ENCODE measurements around the gene MAGI3.
A peak's percentile ranks its signal among the peaks of the same experiment; 100 is the strongest.
"Not testable (repeated sequence)": the region's sequence is repeated elsewhere in the genome, so short reads cannot be mapped to it uniquely, and the experiment has no call there.

Gene MAGI3

DNA sequence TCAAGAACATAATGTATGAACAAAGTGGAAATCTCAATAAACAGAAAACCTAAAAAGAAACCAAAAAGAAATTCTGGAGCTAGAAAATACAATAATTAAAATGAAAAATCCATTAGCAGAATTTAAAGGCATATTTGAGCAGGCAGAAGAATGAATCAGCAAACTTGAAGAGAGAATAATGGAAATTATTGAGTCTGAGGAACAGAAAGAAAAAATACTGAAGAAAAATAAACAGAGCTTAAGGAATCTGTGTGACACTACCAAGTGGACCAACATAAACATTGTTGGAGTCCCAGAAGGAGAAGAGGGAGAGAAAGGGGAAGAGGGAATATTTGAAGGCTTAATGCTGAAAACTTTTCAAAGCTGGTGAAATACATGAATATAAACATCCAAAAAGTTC lies 54.5 kb downstream of the MAGI3 start:
- DNase-seq (ENCODE audit: low read depth), result no peak

DNA sequence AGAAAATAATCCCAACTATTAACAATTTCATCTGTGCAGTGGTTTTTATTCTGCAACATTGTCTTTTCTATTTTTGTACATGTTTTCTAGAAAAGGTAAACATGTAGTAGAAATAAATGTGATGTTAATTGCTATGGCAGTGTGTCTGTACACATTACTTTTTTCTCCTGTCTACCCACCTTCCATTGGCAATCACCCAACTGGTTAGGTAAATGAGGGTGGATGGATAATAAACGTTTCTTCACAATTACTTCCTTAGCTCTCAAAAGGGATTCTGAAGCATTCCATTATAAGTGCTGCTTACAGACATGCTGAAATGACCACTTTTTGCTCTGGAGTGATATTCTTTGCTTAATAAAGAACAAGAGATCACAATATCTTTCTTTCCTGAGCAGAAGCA lies 61.4 kb downstream of the MAGI3 start:
- no peak for DNase-seq (ENCODE audit: low read depth)

DNA sequence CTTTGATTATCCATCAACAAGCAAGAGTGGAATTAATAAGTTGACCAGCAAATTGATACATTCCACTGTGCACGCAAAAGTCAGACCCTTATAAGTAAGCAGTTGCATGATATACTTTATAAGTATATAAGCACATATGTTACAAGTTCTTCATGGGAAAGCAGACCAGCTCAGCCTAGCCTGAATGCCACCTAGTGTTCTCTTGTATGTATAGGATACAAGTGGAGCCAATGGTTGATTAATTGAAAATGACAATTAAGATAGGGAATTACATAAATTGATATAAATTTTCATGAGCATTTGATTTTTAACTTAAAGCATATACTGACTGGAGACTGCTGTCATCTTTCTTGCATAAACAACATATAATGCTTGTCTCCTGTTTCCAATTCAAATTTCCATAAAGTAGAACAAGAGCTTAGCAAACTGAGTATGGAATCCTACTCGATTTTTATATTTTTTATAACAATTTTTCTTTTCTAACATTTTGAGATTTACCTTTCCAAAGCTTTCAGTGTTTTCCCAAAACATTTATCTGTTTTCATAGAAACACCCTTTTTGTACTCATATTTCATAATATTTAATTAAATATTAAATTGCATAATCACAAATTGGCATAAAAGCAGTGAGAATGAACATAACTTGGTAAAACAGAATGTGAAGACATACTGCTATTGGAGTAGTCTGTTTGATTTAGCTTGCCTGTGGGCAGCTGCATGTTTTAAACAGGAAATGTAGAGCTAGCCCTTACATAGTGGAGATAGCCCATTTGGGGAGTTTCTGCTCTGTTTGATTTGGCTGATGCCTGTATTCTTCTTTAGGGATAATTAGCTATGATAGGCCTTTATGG lies 62.8 kb downstream of the MAGI3 start:
- peak; percentile 52 for DNase-seq (ENCODE audit: low read depth)

DNA sequence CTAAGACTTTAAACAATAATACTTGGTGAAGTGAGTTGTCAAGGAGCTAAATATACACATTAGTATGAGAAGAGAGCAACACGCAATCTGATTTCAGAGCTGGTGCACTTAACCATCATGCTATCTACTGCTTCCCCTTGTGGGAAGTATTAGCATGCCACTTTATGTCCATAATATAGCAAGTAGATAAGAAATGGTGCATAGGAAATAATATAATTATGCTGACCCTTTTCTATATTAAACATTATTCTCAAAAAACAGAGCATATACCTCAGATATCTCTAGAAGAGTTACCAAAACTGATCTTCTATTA lies 63.4 kb downstream of the MAGI3 start:
- no peak for DNase-seq (ENCODE audit: low read depth)

GRCh38 chr1:113455374-113455773 lies 65.1 kb downstream of the MAGI3 start:
- no peak for DNase-seq (ENCODE audit: low read depth)

GRCh38 chr1:113456967-113457366 lies 66.7 kb downstream of the MAGI3 start:
- peak; percentile 89 for DNase-seq (ENCODE audit: low read depth)

- peak; percentile 6 for DNase-seq (ENCODE audit: low read depth)
Measured at GRCh38 chr1:113459279-113459678, 69.0 kb downstream of the MAGI3 start.

GRCh38 chr1:113467991-113468390 lies 77.7 kb downstream of the MAGI3 start:
- no peak for DNase-seq (ENCODE audit: low read depth)

DNA sequence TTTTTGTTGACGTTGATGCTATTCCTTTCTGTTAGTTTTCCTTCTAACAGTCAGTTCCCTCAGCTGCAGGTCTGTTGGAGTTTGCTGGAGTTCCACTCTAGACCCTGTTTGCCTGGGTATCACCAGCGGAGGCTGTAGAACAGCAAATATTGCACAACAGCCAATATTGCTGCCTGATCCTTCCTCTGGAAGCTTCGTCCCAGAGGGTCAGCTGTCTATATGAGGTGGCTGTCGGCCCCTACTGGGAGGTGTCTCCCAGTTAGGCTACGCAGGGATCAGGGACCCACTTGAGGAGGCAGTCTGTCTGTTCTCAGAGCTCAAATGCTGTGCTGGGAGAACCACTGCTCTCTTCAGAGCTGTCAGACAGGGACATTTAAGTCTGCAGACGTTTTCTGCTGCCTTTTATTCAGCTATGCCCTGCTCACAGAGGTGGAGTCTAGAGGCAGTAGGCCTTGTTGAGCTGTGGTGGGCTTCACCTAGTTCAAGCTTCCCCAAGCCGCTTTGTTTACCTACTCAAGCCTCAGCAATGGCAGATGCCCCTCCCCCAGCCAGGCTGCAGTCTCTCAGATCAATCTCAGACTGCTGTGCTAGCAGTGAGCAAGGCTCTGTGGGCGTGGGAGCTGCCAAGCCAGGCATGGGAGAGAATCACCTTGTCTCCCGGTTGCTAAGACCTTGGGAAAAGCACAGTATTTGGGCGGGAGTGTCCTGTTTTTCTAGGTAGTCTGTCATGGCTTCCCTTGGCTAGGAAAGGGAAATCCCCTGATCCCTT lies 88.3 kb downstream of the MAGI3 start:
- not testable (repeated sequence) for DNase-seq (ENCODE audit: low read depth)

DNA sequence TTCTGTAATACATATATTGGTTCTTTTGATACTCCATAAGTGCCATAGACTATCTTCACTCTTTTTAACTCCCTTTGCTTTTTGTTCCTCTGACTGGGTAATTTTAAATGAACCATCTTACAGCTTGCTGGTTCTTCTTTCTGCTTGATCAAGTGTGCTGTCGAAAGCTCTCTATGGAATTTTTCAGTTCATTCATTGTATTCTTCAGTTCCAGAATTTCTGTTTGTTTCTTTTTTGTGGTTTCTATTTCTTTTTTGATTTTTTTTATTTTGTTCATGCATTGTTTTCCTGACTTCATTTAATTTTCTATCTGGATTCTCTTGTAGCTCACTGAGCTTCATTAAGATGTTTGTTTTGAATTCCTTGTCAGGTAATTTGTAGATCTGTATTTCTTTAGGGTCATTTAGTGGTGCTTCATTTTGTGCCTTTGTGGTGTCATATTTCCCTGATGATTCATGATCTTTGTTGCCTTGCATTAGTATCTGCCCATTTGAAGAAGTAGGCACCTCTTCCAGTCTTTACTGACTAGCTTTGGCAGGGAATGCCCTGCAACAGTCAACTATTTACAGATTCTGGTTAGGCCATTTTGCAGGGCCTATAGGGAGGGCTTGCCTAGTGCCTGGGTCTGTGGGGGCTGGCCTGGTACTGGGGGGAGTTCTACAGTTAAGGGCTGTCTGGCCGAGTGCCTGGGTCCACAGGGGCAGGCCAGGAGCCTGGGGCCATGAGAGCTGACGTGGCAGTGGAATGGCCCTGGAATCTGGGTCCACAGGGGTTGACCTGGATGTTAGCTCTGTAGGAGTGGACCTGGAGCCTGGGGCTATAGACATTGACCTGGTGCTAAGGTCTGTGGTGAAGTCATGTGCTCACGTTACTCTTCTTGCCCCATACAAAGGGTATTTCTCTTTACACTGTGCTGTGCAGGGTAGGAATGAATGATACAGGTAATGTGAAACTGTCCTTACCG lies 89.7 kb downstream of the MAGI3 start:
- no peak for DNase-seq (ENCODE audit: low read depth)

DNA sequence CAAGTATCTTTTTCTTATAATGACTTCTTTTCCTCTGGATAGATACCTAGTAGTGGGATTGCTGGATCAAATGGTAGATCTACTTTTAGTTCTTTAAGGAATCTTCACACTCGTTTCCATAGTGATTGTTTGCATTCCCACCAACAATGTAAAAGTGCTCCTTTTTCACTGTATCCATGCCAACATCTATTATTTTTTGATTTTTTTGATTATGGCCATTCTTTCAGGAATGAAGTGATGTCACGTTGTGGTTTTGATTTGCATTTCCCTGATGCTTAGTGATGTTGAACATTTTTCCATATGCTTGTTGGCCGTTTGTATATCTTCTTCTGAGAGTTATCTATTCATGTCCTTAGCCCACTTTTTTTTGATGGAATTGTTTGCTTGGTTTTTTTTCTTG lies 94.8 kb downstream of the MAGI3 start:
- DNase-seq (ENCODE audit: low read depth), result not testable (repeated sequence)

DNA sequence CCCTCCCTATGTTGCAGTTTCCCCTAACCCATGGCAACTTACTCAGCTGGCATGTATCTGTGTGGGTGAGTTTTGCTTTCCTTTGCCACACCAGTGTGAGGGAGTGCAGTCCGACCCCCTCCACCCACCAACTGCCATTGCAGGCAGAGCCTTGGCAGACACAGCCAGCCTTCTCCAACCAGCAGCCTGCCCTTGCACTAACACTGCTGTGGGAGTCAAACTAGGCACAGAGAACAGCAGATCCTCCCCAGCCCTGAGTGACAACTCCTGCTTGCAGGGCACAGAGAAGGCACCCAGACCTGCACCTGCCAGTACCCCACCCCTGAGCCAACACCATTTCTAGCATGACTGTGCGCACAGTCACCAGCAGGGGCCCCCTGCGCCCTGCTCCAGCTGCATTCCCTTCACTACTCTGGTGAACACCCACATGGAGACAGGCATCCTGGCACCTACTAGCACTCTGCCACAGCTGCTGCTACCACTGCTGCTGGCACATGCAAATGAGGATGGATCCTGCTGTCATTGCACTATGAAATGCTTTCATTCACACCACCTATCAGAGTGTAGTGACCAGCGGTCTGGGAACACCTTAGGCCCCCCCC lies 98.4 kb downstream of the MAGI3 start:
- DNase-seq (ENCODE audit: low read depth), result no peak

DNA sequence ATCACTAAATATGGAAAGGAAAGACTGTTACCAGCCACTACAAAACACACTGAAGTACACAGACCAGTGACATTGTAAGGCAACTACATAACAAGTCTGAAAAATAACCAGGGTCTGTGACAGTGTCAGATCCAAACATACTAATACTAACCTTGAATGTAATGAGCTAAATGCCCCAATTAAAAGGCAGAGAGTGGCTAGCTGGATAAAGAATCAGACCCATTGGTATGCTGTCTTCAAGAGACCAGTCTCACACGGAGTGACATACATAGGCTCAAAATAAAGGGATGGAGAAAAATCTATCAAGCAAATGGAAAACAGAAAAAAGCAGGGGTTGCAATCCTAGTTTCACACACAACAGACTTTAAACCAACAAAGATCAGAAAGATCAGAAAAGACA lies 100.1 kb downstream of the MAGI3 start:
- no peak for DNase-seq (ENCODE audit: low read depth)

GRCh38 chr1:113493533-113493932 lies 103.2 kb downstream of the MAGI3 start:
- DNase-seq (ENCODE audit: low read depth), result no peak

- DNase-seq (ENCODE audit: low read depth), result no peak
Measured at GRCh38 chr1:113505357-113505756, 115.0 kb downstream of the MAGI3 start.

- DNase-seq (ENCODE audit: low read depth), result no peak
Measured at GRCh38 chr1:113507552-113508214, 117.4 kb downstream of the MAGI3 start.

DNA sequence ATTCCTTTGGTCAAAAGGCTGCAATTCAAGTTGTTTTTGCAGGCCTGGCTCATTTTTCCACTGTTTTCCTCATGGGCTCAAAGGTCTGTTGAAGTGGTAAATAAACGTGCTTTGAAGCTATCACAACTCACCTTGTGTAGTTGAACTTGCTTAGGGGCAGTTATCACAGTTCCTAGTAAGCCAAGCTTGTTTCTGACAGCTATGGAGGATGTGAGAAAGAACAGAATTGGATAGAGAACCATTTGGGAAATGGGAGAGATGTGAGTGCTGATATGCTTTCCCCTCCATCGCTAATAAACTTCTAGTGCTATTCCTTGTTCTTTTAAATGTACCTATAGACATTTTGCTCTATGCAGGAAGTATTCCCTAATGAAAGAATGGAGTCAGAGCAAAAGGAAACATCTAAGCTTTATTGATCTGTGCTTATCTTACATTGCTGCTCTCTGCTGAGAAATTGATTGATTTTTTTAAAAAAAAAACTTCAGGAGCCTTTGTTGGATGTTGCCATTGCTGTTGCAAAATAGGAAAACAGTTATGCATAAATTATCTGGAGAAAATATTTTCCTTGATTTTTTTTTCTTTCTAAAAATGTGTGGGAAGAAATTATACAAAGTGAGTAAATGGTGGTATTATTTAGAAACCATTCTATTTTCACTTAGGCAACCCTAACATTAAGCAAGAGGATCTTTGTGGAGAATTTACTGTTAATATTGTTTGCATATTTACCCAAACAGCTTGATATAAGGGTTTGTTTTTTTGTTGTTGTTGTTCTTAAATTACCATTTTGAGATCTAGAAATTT lies 118.2 kb downstream of the MAGI3 start:
- DNase-seq (ENCODE audit: low read depth), result no peak

- not testable (repeated sequence) for DNase-seq (ENCODE audit: low read depth)
Measured at GRCh38 chr1:113509766-113510165, 119.5 kb downstream of the MAGI3 start.

DNA sequence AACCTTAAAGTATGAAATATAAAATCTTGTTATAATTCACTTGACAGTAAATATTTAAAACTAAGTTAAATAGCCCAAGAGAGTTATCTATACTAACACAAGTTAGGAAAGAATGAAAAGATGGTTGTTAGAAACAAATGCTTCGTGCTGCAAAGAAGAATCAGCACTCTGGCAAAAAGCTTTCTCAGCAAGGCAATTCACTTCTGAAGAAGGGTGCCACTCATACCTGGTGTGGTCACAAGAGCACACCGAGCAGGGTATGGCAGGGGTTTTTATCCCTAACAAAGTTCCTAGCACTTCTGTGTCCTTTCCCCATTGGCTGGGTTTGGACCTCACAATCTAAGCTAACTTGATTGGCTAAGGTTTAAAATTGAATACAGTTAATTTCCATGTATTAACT lies 121.0 kb downstream of the MAGI3 start:
- DNase-seq (ENCODE audit: low read depth), result no peak

- no peak for DNase-seq (ENCODE audit: low read depth)
Measured at GRCh38 chr1:113515498-113515897, 125.2 kb downstream of the MAGI3 start.

DNA sequence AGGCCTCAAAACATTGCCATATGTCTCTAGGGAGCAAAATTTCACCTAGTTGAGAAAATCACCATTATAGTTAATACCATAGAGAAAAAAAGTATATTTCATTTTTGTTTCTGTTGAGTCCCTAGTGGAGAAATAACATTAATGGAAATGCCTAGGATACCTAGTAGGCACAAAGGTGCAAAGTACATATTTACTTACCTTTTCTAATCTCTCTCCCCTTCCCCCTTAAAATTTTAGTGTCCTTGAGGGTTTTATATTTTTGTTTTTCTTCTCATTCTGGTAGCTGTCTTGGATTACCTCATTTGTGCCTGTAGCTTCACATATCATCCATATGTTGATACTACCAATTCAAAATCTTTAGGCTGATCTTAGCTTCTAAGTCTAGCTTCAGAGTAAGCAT lies 127.0 kb downstream of the MAGI3 start:
- DNase-seq (ENCODE audit: low read depth), result no peak
